HG02759 (cell line): Measurements from ENCODE around the gene MTFR1L.

ENCODE experiments used
- ATAC-seq: cut with Tn5 transposase; IDR thresholded peaks from one replicate; pipeline ENCODE4 v1.9.1; 2021; ENCODE audit warnings: mild to moderate bottlenecking, moderate library complexity; ENCODE audit not compliant: unreplicated experiment

The MTFR1L gene

GRCh38 chr1:25806418-25806817 lies 13.3 kb upstream of the MTFR1L start:
- ATAC-seq = no peak

- ATAC-seq = no peak
Observed at GRCh38 chr1:25807480-25808390, 12.0 kb upstream of the MTFR1L start.

- ATAC-seq = no peak
Observed at GRCh38 chr1:25808481-25809244, 11.1 kb upstream of the MTFR1L start.

DNA sequence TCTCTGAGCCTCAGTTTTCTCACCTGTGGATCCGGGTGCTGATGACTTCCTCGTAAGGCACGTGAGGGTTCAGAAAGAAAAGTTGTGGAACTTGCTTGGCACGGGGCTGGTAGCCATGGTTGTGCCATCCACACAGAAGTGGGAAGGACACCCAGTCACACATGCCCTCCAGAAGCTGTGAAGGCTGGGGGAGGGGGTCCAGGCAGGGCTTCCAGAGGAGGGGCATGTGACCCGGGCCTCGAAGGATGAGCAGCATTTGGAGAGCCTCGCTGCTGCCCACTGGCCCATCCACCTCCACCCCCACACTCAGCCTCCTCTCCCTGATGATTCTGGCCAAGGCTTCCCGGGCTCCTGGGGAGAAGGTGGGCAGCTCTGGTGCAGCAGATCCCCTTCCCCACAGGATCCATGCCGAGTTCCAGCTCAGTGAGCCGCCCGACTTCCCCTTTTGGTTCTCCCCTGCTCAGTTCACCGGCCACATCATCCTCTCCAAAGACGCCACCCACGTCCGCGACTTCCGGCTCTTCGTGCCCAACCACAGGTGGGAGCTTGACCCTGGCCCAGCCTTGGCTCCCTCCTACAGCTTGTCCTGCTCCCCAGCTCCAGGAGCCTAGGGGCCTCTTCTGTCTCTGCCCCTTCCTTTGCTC lies 10.3 kb upstream of the MTFR1L start:
- ATAC-seq = no peak

DNA sequence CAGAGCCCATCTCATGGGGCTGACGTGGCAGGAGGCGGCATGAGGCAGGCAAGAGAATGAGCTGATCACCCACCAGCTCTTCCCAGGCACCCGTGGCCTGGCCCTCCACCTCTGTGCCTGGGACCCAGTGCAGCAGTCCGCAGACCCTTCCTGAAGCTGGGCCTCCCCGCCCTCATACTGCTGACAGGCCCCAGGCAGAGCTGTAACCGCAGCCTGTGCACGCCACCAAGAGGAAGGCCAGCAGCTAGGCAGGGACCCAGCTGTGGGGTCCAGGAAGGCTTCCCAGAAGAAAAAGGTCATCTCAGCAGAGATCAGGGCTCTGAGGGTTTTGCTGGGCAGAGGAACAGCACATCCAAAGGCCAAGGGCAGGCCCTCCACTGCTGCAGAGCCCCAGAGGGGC lies 9.8 kb upstream of the MTFR1L start:
- ATAC-seq = no peak

DNA sequence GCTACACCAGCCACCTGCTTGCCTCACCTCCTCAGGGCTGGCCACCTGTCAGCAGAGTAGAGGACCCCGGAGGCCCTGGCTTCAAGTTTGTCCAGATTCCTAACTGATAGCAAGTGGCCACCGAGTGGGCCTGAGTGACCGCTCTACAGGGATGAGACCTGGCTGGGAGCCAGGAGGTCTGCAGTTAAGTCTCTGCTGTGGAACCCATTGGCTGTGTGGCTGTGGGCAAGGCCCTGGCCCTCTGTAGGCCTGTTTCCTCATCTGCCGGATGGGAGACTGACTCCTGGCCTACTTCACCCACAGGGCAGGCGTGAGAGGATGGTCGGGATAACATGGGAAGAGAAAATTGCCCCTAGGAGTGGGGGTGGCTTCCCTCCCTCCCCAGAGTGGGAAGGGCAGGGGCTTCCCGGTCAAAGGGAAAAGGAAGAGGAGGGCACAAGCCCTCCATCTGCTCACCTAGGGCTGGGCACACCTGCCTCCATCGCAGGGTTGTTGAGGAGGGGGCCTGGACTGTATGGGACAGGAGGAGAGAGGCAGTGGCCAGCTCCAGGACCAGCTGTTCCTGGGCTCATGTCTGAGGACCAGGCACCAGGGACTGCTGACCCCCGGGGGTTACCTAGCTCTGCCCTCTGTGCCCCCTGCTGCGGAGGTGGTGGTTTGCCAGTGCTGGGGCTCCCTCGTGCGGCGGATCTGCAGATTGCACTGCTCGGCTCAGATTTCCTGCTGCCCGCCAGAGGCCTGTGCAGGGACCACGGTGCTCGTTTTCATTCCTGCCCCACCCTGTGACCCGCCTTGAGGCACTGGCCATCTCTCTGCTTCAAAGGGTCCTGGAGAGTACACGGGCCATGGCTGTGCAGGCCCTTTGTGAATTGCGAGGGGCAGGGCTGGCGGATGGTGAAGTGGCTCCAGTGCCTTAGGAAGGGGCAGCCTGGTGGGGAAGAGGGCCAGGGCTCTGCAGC lies 9.1 kb upstream of the MTFR1L start:
- ATAC-seq = no peak

DNA sequence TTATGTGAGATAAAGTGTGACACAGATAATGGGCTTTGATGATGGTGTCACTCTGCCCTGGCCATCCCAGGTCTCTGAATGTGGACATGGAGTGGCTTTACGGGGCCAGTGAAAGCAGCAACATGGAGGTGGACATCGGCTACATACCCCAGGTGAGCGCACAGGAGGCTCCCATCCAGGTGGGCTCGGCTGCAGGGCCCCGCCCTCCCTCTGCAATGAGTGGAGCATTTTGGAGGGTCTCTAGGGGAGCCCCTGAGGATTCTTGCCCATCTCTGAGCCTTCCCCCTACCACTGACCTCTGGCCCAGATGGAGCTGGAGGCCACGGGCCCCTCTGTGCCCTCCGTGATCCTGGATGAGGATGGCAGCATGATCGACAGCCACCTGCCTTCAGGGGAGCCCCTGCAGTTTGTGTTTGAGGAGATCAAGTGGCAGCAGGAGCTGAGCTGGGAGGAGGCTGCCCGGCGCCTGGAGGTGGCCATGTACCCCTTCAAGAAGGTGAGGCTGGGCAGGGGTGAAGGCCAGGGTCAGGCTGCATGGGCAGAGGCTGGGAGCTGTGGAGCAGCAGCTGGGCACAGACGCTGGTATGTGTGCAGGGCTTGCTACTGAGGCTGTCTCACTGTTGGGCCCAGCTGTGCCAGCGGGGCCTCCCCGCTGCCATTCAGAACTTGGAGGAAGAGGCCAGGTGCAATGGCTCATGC lies 8.2 kb upstream of the MTFR1L start:
- no peak for ATAC-seq

- ATAC-seq = no peak
Observed at GRCh38 chr1:25813071-25813733, 6.6 kb upstream of the MTFR1L start.

DNA sequence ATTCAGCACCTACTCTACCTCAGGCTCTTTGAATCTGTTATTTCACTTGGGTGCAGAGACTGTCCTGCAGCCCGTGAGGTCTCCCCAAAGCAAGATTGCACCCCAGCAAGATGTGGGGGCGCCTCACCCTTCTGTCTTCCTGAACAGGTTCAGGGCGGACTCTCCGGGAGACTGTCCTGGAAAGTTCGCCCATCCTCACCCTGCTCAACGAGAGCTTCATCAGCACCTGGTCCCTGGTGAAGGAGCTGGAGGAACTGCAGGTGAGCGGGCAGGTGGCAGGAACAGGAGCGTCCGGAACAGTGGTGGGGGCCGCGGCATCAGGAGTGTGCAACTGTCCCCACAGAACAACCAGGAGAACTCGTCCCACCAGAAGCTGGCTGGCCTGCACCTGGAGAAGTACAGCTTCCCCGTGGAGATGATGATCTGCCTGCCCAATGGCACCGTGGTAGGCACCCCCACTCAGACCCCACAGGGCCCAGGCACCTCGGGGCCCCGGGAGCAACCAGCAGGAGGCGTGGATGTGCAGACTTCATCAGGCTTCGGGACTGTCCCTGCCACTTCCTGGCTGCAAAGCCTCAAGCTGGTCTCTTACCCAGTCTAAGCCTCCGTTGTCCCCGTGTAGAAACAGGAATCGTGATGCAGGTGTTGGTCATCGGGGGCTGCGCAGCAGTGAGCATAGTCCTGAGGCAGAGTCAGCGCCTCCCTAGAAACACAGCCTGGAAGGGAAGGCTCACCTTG lies 5.9 kb upstream of the MTFR1L start:
- no peak for ATAC-seq

DNA sequence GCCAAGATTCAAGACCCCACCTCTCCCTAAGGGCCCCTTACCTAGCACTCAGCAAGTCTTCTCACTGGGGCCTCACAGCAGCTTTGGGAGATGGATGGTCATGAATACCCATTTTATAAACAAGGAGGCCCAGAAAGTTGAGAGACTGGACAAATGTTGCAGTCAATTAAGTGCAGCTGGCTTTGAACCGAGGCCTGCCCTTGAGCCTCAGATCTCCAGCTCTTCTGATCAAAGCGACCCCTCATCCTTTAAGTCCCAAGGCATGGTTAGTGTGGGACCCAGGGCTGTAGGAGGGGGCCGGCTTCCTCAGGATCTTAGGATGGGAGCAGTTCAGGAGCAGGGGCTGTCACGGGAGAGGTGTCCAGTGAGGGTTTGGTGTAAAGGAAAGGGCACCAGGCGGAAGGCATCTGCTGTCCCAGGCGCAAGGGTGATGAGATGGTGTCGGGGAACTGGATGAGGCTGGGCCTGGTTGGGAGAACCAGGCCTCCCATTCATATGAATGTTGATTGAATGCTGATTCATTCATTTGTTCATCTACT lies 5.1 kb upstream of the MTFR1L start:
- ATAC-seq = no peak

GRCh38 chr1:25815208-25816111 lies 4.3 kb upstream of the MTFR1L start:
- ATAC-seq = no peak

- ATAC-seq = no peak
Observed at GRCh38 chr1:25816112-25816718, 3.5 kb upstream of the MTFR1L start.

- no peak for ATAC-seq
Observed at GRCh38 chr1:25817840-25818501, 1.8 kb upstream of the MTFR1L start.

DNA sequence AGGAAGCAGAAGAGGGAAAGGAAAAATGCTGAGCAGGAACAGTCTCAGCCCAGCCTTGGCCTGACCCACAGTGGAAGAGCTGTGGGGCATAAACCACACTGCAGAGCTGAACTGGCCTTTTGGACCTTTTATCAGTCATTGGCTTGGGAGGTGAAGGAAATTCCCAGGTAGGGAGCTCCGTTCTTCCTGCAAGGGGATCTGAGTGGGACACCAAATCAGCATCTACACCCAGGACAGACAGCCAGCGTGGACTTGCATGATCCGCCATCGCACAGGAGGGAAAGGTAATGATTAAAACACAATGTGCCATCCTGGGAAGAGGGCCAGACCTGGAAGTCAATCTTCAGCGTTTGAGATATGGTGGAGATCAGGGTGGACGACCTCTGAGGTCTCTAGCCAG lies 1.2 kb upstream of the MTFR1L start:
- no peak for ATAC-seq

- ATAC-seq = peak; percentile 43
Observed at GRCh38 chr1:25820247-25821111, 725 bp downstream of the MTFR1L start.

- ATAC-seq = no peak
Observed at GRCh38 chr1:25821112-25821476, 1.3 kb downstream of the MTFR1L start.
